22Rv1 (cell line): ENCODE measurements around the gene FGF1.

Source experiments
- CTCF ChIP-seq: fragments of 450-650 bp; IDR thresholded peaks from 2 replicates; pipeline ENCODE4 v1.5.1; 2017; ENCODE audit warnings: mild to moderate bottlenecking
- ZFX ChIP-seq: fragments of 450-650 bp; IDR thresholded peaks from 2 replicates; pipeline ENCODE4 v1.6.1; 2017; ENCODE audit warnings: antibody characterized with exemption, borderline replicate concordance

GRCh38 chr5:142600611-142601358 is 85.1 kb downstream of the FGF1 start:
- TF ChIP-seq CTCF: no peak
- no peak for TF ChIP-seq ZFX
